Right forelimb (tissue), 1 donor: ENCODE measurements around the gene ANKFY1.
"Not testable (repeated sequence)": the region's sequence is repeated elsewhere in the genome, so short reads cannot be mapped to it uniquely, and the experiment has no call there.

Experiments used
- DNase-seq: peaks from one replicate; pipeline ENCODE4 v3.0.0-alpha.2; 2018

The ANKFY1 gene

GRCh38 chr17:4209611-4210010 lies 54.2 kb downstream of the ANKFY1 start:
- no peak for DNase-seq

DNA sequence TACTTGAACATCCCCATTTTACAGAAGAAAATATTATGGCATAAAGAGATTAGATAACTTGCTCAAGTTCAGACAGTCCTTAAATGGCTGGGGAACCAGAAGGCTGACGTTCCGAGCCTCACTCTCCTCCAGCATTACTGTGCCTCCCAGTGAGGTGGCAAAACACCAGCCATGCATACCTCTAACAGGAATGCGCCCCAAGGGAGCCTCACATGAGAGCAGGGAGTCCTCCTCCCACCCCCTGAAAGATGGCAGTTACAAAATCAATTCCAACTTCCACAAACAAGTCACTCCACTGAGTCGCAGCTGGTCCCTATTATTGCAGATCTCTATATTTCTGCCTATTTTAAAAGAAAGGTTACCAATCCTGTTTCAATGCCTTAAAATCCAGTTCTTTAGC lies 55.5 kb downstream of the ANKFY1 start:
- no peak for DNase-seq

DNA sequence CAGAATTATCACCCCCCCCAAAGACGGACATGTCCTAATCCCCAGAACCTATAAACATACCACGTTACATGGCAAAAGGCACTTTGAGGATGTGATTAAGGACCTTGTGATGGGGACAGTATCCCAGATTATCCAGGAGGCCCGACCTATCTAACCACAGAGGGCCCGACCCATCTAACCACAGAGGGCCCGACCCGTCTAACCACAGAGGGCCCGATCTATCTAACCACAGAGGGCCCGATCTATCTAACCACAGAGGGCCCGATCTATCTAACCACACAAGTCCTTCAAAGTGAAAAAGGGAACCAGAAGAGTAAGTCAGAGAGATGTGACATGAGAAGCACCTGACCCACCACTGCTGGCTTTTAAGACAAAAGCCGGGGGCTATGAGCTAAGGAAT lies 56.8 kb downstream of the ANKFY1 start:
- DNase-seq = no peak

DNA sequence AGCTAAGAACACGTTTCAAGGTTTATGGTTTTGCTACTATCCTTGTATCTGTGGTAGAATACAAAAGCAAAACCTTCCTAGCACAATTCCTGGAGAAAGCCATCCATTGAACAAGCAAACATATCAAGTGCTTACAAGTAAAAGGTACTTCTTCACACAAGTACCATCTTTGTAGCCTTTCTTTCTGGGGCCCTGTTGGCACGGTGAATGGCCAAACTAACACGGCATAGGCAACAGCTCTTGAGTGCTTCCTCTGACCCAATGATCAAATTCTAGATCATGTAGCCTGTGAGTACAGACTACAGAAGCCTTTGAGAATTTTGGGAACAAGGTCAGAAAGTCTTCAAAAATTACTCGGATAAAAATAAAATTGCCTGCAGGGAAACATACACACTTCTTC lies 57.9 kb downstream of the ANKFY1 start:
- DNase-seq = no peak

DNA sequence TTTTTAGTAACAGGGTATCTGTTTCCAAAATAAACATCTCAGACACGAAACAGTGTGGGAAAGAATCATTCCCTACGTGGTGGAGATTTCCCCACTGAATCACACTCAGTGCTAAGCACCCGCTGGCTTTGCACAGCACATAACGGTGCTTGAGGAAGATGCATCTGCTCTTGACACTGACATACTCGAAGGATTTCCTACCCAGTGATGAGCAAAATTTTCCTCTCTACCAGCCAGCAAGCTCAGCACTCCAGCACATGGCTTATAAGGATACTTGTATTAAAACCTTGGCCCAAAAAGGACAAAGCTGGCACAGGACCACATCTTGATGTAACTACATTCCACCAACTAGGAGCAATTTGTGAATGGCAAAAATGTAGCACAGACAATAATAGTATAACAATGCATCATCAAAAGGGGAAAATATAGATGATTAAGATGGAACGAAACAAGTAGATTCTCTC lies 59.0 kb downstream of the ANKFY1 start:
- DNase-seq = peak; percentile 54

- no peak for DNase-seq
Observed at GRCh38 chr17:4204190-4204589, 59.6 kb downstream of the ANKFY1 start.

GRCh38 chr17:4201226-4201625 lies 62.6 kb downstream of the ANKFY1 start:
- DNase-seq = no peak

- no peak for DNase-seq
Observed at GRCh38 chr17:4199818-4200402, 63.9 kb downstream of the ANKFY1 start.

- DNase-seq = no peak
Observed at GRCh38 chr17:4198995-4199394, 64.8 kb downstream of the ANKFY1 start.

- DNase-seq = no peak
Observed at GRCh38 chr17:4195306-4195705, 68.5 kb downstream of the ANKFY1 start.

DNA sequence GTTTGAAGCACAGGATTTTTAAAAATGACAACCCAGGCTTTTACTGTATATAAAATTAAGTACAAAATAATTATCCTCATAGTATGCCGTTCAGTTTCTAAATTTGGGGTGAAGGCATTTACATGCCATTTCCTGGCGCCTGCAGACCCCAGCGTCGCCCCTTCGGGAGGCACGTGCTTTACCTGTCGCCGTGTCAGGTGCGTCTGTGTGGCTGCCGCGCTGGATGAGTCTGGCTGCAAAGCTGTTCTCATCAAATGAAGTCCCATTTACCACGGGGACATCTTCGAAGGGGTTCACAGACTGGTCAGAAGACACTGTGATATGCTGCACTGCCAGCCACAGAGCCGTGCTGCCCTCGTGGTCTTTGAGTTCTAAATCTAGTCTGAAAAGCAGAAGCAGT lies 69.0 kb downstream of the ANKFY1 start:
- no peak for DNase-seq

- DNase-seq = not testable (repeated sequence)
Observed at GRCh38 chr17:4190791-4191190, 73.0 kb downstream of the ANKFY1 start.

- DNase-seq = no peak
Observed at GRCh38 chr17:4189280-4189679, 74.5 kb downstream of the ANKFY1 start.

DNA sequence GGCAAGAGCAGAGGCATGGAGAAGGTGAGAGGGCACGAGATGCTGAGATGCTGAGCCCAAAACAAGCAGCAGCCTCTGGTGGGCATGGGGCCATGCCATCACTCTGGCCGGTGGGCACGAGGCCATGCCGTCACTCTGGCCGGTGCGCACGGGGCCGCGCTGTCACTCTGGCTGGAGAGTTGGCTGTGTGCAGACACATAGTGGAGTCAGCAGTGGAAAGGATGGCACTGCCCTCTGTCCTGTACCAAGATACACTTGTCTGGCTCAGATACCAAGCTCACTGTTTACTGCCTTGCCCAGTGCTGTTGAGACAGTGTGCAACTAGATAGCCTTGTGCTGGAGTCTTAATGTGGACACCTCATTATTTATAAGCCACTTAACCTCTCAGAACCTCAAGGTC lies 75.7 kb downstream of the ANKFY1 start:
- DNase-seq = no peak

- no peak for DNase-seq
Observed at GRCh38 chr17:4187076-4187475, 76.7 kb downstream of the ANKFY1 start.

DNA sequence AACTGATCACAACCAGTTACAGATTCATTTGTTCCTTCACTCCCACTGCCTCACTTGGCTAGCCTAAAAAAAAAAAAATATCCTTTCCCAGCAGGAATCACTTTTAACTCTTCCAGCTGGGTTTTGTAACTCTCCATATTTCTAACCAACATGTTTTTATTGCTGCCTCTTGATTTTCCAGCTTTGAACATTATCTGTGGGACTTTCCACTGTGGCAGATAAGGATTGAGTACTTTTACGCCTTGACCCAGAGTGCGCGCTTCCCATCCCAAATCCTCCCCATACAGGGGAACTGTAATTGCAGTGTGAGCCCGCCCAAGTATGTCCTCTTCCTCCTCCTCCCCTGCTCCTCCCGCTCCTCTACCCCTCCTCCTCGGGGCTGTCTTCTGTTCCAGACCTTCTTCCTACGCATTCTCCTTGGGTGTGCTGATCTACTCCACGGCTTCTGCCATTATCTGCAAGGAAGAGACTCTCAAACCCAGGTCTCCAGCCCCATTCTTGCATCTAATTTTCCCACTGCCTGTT lies 77.4 kb downstream of the ANKFY1 start:
- no peak for DNase-seq

GRCh38 chr17:4185656-4186055 lies 78.1 kb downstream of the ANKFY1 start:
- no peak for DNase-seq

DNA sequence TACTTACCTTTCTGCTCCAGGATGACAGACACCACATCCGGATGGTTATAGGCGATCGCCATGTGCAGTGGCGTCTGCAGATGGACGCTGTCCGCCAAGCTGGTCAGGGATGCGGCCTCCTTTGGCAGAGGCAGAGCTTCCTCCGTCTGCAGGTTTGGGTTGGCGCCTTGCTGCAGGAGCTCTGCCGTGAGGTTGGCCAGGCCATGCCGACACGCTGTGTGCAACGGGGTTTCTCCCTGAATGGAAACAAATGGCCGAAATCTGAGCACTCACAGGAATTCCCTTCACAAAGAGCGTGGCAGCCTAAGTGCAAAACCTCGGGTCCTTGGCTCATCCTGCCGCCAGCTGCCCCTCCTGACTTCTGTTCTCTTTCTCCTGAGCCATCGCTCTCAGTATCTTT lies 79.0 kb downstream of the ANKFY1 start:
- DNase-seq = no peak

DNA sequence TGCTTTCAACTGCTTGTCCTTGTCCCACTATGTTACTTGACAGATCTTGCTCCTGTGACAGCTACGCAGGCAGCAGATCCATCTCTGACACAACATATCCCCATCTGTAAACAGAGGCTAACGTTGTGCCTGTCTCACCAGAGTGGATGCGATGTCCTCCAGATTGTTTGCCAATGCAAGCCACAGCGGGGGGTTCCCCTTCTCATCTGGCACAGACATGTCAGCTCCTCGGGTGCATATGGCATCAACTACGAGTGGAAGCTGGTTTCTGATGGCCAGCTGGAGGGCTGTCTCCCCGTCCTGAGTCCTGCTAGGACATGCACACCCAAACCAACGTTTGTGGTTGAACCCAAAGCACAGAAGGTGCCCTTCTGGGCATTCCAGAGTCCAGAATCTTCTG lies 81.7 kb downstream of the ANKFY1 start:
- DNase-seq = no peak

GRCh38 chr17:4180791-4181190 lies 83.0 kb downstream of the ANKFY1 start:
- no peak for DNase-seq

GRCh38 chr17:4179071-4179470 lies 84.7 kb downstream of the ANKFY1 start:
- DNase-seq = no peak

- DNase-seq = no peak
Observed at GRCh38 chr17:4178651-4179050, 85.1 kb downstream of the ANKFY1 start.

DNA sequence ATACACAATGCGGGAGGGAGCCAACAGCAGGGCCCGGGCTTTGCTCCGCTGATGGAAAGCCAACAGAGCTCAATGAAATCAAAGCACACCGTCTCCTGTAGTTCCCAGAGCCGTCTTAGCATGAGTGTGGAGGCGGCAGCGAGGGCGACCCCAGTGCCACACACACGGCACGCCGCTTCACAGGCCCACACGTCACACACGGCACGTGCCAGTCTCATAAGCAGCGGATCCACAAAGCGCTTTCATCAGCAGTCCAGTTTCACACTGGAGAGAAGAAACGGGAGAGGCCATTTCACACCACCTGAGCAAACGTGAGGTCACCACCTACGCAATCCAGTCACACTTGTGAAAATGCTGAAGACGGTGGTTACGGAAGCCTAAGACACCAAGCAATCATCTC lies 86.0 kb downstream of the ANKFY1 start:
- no peak for DNase-seq

DNA sequence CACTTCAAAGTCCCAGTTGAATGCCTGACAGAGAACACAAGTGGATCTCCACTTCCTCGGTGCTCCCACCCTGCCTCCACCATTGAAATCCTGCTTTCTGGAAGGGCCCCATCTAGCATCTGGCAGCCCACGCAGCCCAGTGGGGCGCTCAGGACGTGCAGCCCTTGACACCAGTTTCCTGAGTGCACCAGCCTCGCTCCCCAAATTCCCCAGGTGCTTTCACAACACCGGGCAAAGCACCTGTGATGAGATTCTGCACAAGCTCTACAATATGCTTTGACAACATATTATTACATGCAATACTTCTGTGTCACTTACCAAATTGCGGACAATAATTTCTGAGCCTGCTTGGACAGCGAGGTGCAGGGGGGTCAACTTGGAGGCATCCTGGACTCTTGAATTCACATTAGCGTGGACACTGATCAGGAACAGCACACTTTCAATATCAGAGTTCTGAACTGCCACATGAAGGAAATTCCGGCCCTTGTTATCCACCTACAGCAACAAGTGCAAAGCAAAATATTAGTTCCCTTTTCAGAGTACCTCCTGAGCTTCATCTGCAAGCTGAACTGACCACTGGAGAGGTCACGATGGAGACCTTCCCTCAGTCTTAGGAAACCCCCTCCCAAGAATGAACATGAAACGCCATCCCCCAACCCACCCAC lies 86.8 kb downstream of the ANKFY1 start:
- no peak for DNase-seq
